K562 (cell line): ENCODE results near the gene TRIP6. TPM values are rescaled to one million over a fixed set of nuclear protein-coding genes. Genes with fewer than 3 reads are reported as not detected.
A peak's percentile ranks its signal among the peaks of the same experiment; 100 is the strongest.

ENCODE experiments used
- ATAC-seq: fragments of 200-7000 bp; cut with Tn5 transposase; 3 replicates; pipeline ENCODE4 v1.9.1; 2020; ENCODE audit warnings: moderate library complexity
- BruUV-seq: library from RNA; stranded (reverse); fragments of 400-500 nt; replicated peaks from 2 replicates; lab custom pipeline; 2021; lab: Mats Ljungman, UMichigan
- CTCF ChIA-PET: fragments of 300-600 bp; formaldehyde crosslinking; extraction: SDS; loops from one replicate; lab custom pipeline; 2021; ENCODE audit warnings: low intra/inter-chr PET ratio; lab: Yijun Ruan, JAX
- POLR2A ChIA-PET: fragments of 300-600, 350-650 bp; sonication (Branson Sonifier 250); formaldehyde crosslinking; extraction: SDS; loops from one replicate; lab custom pipeline; 2021; ENCODE audit warnings: antibody characterized with exemption, inconsistent platforms; lab: Yijun Ruan, JAX
- DNase-seq, 4 experiments: peaks; one replicate each; pipeline versions ENCODE4 v3.0.0 to v3.0.0-alpha.2; 2011 to 2018; ENCODE audit warnings: low spot score in 3 of 4, mixed read lengths in 3 of 4; ENCODE audit errors: extremely low read depth in 1 of 4
- FAIRE-seq: peaks from 2 replicates; lab custom pipeline; 2011; peaks lifted over from hg19 to GRCh38; lab: Jason Lieb, UNC
- H2AFZ ChIP-seq: 2 replicates; pipeline ENCODE4 v1.6.0; 2011; ENCODE audit warnings: low read depth, low read length, control low read depth, inconsistent platforms
- H3K27ac ChIP-seq: fragments of 200-600 bp; 3 replicates; pipeline ENCODE4 v1.8.0; 2011; ENCODE audit warnings: low read depth, mild to moderate bottlenecking, control low read depth, inconsistent platforms, low read length, moderate library complexity, mixed read lengths; ENCODE audit errors: extremely low read depth
- H3K27me3 ChIP-seq, 2 experiments: fragments of 300-600 bp in 1 of 2; 2 replicates in 1 of 2; 3 replicates in 1 of 2; pipeline versions ENCODE4 v1.6.0 to v1.8.0; 2011; ENCODE audit warnings: inconsistent platforms in 2 of 2, low read length in 2 of 2, mild to moderate bottlenecking in 1 of 2, mixed read lengths in 1 of 2, moderate library complexity in 1 of 2; ENCODE audit not compliant: control insufficient read depth in 2 of 2, insufficient read depth in 2 of 2
- H3K36me3 ChIP-seq: fragments of 300-600 bp; 3 replicates; pipeline ENCODE4 v1.8.0; 2011; ENCODE audit warnings: mild to moderate bottlenecking, low read length, inconsistent platforms; ENCODE audit not compliant: control insufficient read depth, insufficient read depth
- H3K4me1 ChIP-seq, 2 experiments: fragments of 200-600 bp in 1 of 2; replicated peaks in 1 of 2; 2 replicates in 1 of 2; 3 replicates in 1 of 2; pipeline versions ENCODE4 v1.5.1 to v1.8.0; 2011; ENCODE audit warnings: inconsistent platforms in 2 of 2, low read length in 2 of 2, mild to moderate bottlenecking in 1 of 2, mixed read lengths in 1 of 2, moderate library complexity in 1 of 2; ENCODE audit not compliant: control insufficient read depth in 2 of 2, insufficient read depth in 2 of 2
- H3K4me2 ChIP-seq: 2 replicates; pipeline ENCODE4 v1.6.1; 2011; ENCODE audit warnings: low read length, control low read depth, inconsistent platforms, mixed read lengths; ENCODE audit not compliant: insufficient read depth
- H3K4me3 ChIP-seq: fragments of 200-600 bp; sonication (generic), shearing (Covaris generic); 2 replicates; pipeline ENCODE4 v1.5.1; 2016; ENCODE audit warnings: control low read depth, inconsistent platforms
- H3K79me2 ChIP-seq: fragments of 200-600 bp; 3 replicates; pipeline ENCODE4 v1.8.0; 2011; ENCODE audit warnings: low read length, inconsistent platforms; ENCODE audit not compliant: control insufficient read depth, insufficient read depth
- H3K9ac ChIP-seq, 2 experiments: 2 replicates each; pipeline versions ENCODE4 v1.6.0 to v1.6.1; 2011; ENCODE audit warnings: low read depth in 2 of 2, low read length in 2 of 2, control low read depth in 1 of 2, inconsistent platforms in 1 of 2, mild to moderate bottlenecking in 1 of 2, mixed read lengths in 1 of 2; ENCODE audit not compliant: insufficient read depth in 1 of 2
- H3K9me1 ChIP-seq: one replicate; pipeline ENCODE4 v1.6.0; 2011; ENCODE audit warnings: inconsistent platforms, mild to moderate bottlenecking, low read length, moderate library complexity; ENCODE audit not compliant: control insufficient read depth, insufficient read depth
- H3K9me3 ChIP-seq: replicated peaks from 2 replicates; pipeline ENCODE4 v1.5.1; 2011; ENCODE audit warnings: low read depth, low read length, inconsistent platforms; ENCODE audit not compliant: control insufficient read depth, insufficient read depth
- H4K20me1 ChIP-seq: replicated peaks from 2 replicates; pipeline ENCODE4 v1.6.1; 2011; ENCODE audit warnings: low read length, inconsistent platforms, mixed read lengths; ENCODE audit not compliant: control insufficient read depth, insufficient read depth
- CBFA2T2 ChIP-seq: fragments of 450-650 bp; conservative IDR thresholded peaks from 2 replicates; pipeline ENCODE4 v1.6.1; 2017; ENCODE audit warnings: mild to moderate bottlenecking
- CBFA2T3 ChIP-seq: fragments of 450-650 bp; IDR thresholded peaks from 2 replicates; pipeline ENCODE4 v1.6.1; 2017
- DPF2 ChIP-seq: fragments of 450-650 bp; IDR thresholded peaks from 2 replicates; pipeline ENCODE4 v1.6.1; 2016
- E2F1 ChIP-seq: sonication (generic); formaldehyde crosslinking; IDR thresholded peaks from 2 replicates; pipeline ENCODE4 v1.8.1; 2023; ENCODE audit warnings: mild to moderate bottlenecking, missing genetic modification reagents, moderate library complexity
- E2F6 ChIP-seq, 2 experiments: IDR thresholded peaks; 2 replicates each; pipeline ENCODE4 v1.6.1; 2011; ENCODE audit warnings: borderline replicate concordance in 1 of 2, control low read depth in 1 of 2, low read depth in 1 of 2, low read length in 1 of 2, mild to moderate bottlenecking in 1 of 2, mixed read lengths in 1 of 2, moderate library complexity in 1 of 2; ENCODE audit not compliant: insufficient read depth in 1 of 2, insufficient read length in 1 of 2, poor library complexity in 1 of 2, severe bottlenecking in 1 of 2; ENCODE audit errors: extremely low read depth in 1 of 2
- GABPB2 ChIP-seq: fragments of 250-450 bp; sonication (Bioruptor Pico); conservative IDR thresholded peaks from 2 replicates; pipeline ENCODE4 v1.5.1; 2021; ENCODE audit warnings: mild to moderate bottlenecking
- NCOR1 ChIP-seq: fragments of 450-650 bp; IDR thresholded peaks from 2 replicates; pipeline ENCODE4 v1.6.1; 2016; ENCODE audit warnings: mild to moderate bottlenecking, moderate library complexity
- TAL1 ChIP-seq: fragments of 450-650 bp; IDR thresholded peaks from 2 replicates; pipeline ENCODE4 v1.6.1; 2016; ENCODE audit warnings: mild to moderate bottlenecking
- TFAP4 ChIP-seq: sonication (generic); formaldehyde crosslinking; IDR thresholded peaks from 2 replicates; pipeline ENCODE4 v1.8.0; 2022; ENCODE audit warnings: missing genetic modification reagents, mild to moderate bottlenecking, moderate library complexity, borderline replicate concordance
- ZBTB26 ChIP-seq: fragments of 450-650 bp; formaldehyde crosslinking; IDR thresholded peaks from 2 replicates; pipeline ENCODE4 v1.4.0; 2022; ENCODE audit warnings: missing genetic modification characterization
- ZBTB43 ChIP-seq: sonication (generic); formaldehyde crosslinking; IDR thresholded peaks from 2 replicates; pipeline ENCODE4 v1.8.0; 2023; ENCODE audit warnings: mild to moderate bottlenecking, missing genetic modification reagents
- WGBS: fragments of 100-300 bp; shearing (Covaris generic); methylation state at CpG from one replicate; pipeline ENCODE4 v1.1.6; 2016; ENCODE audit warnings: low coverage, mixed read lengths; ENCODE audit not compliant: insufficient coverage; ENCODE audit errors: missing lambda C conversion rate; 5-methylcytosine and 5-hydroxymethylcytosine counted together
- in situ Hi-C: fragments of 300-500 bp; cut with MboI; formaldehyde crosslinking; loops from 4 replicates; pipeline ENCODE4 v1.15.0; 2018; ENCODE audit warnings: inconsistent platforms, mixed read lengths
- intact Hi-C: fragments of 100-400 bp; cut with micrococcal nuclease; formaldehyde crosslinking; loops from 2 replicates; pipeline ENCODE4 v1.14.2; 2022
- polyA plus RNA-seq, 8 experiments: library from polyadenylated mRNA; depleted of rRNA in 4 of 8; stranded (reverse) in 5 of 8; unstranded in 3 of 8; fragments of >200 nt; fragmentation: Nextera tagmentation in 2 of 8; fragmentation: Illumina TruSeq in 1 of 8; extraction: Ambion mirVana in 2 of 8; extraction: Trizol in 1 of 8; gene quantifications; 2 replicates each; pipeline versions ENCODE4 v1.2.1 to v1.2.3, GENCODE V29; 2011 to 2014; ENCODE audit warnings: inconsistent platforms in 1 of 8, missing spikeins in 1 of 8
- total RNA-seq, 7 experiments: library from RNA; depleted of rRNA in 6 of 7; stranded (reverse); fragments of >200 nt in 6 of 7; fragmentation: Illumina TruSeq in 2 of 7; extraction: Trizol in 2 of 7; gene quantifications; 2 replicates each; pipeline versions ENCODE4 v1.2.1 to v1.2.3, GENCODE V29; 2011 to 2021; ENCODE audit warnings: low replicate concordance in 1 of 7

TRIP6 gene
- total and polyA plus RNA-seq, 9 of the 15 experiments (the other 6 are each of a cell fraction or from before 2014, with no cell fraction given): 5.9 to 141 (median 54.0) TPM

GRCh38 chr7:100893910-100894721 lies 26.9 kb downstream of the TRIP6 start:
- WGBS: 33% methylated on average over 32 of the region's 40 CpGs
- CTCF ChIA-PET: interaction anchor here (0.6 to 2.3 kb wide), 7 partner anchors 165 to 645 kb away, joined by 3 to 28 read pairs (median 5); no protein-coding TSS in a partner anchor
- ATAC-seq: no peak
- H2AFZ ChIP-seq: peak overlapping the region; percentile 75
- H3K9ac ChIP-seq: peak overlapping the region; percentile 52 to 90
- peak; percentile 35 for FAIRE-seq
- H3K9me1 ChIP-seq: no peaks in the 10 kb centered on the region
- H4K20me1 ChIP-seq: no peaks in the 10 kb centered on the region
- H3K27me3 ChIP-seq: no peaks in the 10 kb centered on the region
- no peaks in the 10 kb centered on the region; the same call in 2 of the 3 replicates for H3K36me3 ChIP-seq
- no peaks in the 10 kb centered on the region for H3K9me3 ChIP-seq
- no TSS peak for BruUV-seq
- peak in 3 of 4 experiments; percentile 12 to 70 (median 30) for DNase-seq
- H3K27ac ChIP-seq: no peak overlapping the region; the same call in 1 of the 3 replicates
- peak overlapping the region; percentile 52 for H3K4me3 ChIP-seq
- intact Hi-C loops: no loop called here
- H3K4me1 ChIP-seq: peaks cover 33 to 91% of the 10 kb centered on the region in 2 experiments
- H3K79me2 ChIP-seq: peaks cover 10% of the 10 kb centered on the region
- peak overlapping the region; percentile 71 for H3K4me2 ChIP-seq
- in situ Hi-C loops: loop anchor here (5.0 kb wide), 1 partner anchor 163 kb away; no protein-coding TSS in a partner anchor
- POLR2A ChIA-PET: interaction anchor here (0.9 to 1.8 kb wide), 2 partner anchors 19 to 20 kb away, joined by 3 to 6 read pairs; partner anchors contain the start of gene SRRT
- TF ChIP-seq DPF2: peak; percentile 38; the same call in 1 of the 2 replicates
- TF ChIP-seq ZBTB26: 0 out of 2 replicates have a peak, but pooled peaks have one; percentile 6
- TF ChIP-seq E2F6 (IDR thresholded peaks at IDR 0.05; ENCODE audit: borderline replicate concordance in 1 of 2, extremely low read depth in 1 of 2, insufficient read depth in 1 of 2, insufficient read length in 1 of 2, low read depth in 1 of 2, low read length in 1 of 2, poor library complexity in 1 of 2, severe bottlenecking in 1 of 2): peak in 1 of 2 experiments; percentile 3
- TF ChIP-seq TAL1: peak; percentile 29; the same call in 1 of the 2 replicates
- peak; percentile 52; the same call in 1 of the 2 replicates for TF ChIP-seq NCOR1
- no peak for TF ChIP-seq E2F1 (CRISPR knock-in tag)
- TF ChIP-seq CBFA2T3: peak; percentile 83
- no peak for TF ChIP-seq GABPB2 (CRISPR knock-in tag)
- TF ChIP-seq TFAP4 (CRISPR knock-in tag): peak; percentile 26; the same call in 1 of the 2 replicates
- TF ChIP-seq CBFA2T2: peak; percentile 62
- no peak for TF ChIP-seq ZBTB43 (CRISPR knock-in tag)
